T-helper 1 cell treated with Interleukin-12 subunit alpha and Interleukin-12 subunit beta and Interleukin-4 antibody, amounts not matched to agents 30 μg/mL and 1 μg/mL, for 36 hours (primary cell): ENCODE results near the gene VRTN.
"Not testable (repeated sequence)": the region's sequence is repeated elsewhere in the genome, so short reads cannot be mapped to it uniquely, and the experiment has no call there.

Source experiments
- H3K27ac Mint-ChIP-seq: one replicate; pipeline ENCODE4 v1.8.0; 2021; ENCODE audit warnings: mild to moderate bottlenecking, mixed read lengths
- H3K27me3 Mint-ChIP-seq: one replicate; pipeline ENCODE4 v1.8.0; 2021; ENCODE audit warnings: low read depth, mixed read lengths
- H3K36me3 Mint-ChIP-seq: one replicate; pipeline ENCODE4 v1.8.0; 2021; ENCODE audit warnings: low read depth, mixed read lengths
- H3K4me1 Mint-ChIP-seq: one replicate; pipeline ENCODE4 v1.8.0; 2021; ENCODE audit warnings: low read depth, mixed read lengths
- H3K4me3 Mint-ChIP-seq: one replicate; pipeline ENCODE4 v1.8.0; 2021; ENCODE audit warnings: mild to moderate bottlenecking, moderate library complexity, mixed read lengths
- H3K9me3 Mint-ChIP-seq: one replicate; pipeline ENCODE4 v1.8.0; 2021; ENCODE audit warnings: mixed read lengths

VRTN gene

DNA sequence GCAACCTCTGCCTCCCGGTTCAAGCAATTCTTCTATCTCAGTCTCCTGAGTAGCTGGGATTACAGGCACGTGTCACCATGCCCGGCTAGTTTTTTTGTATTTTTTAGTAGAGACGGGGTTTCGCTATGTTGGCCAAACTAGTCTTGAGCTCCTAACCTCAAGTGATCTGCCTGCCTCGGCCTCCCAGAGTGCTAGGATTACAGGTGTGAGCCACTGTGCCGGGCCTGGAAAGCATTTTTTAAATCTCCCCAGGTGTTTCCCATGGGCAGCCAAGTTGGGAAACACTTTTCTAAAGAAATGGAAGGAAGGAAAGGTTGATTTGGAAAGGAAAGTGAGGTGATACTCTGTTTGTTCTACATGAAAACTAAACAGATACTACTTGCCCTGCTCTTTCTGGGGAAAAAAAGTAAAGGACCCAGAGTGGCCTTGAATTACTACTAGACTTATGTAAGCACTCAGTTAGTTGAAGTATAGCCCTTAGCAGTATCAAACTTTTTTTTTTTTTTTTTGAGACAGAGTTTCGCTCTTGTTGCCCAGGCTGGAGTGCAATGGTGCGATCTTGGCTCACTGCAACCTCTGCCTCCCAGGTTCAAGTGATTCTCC lies 18.2 kb upstream of the VRTN start:
- H3K4me3 Mint-ChIP-seq, H3K36me3 Mint-ChIP-seq, H3K27me3 Mint-ChIP-seq, H3K27ac Mint-ChIP-seq, H3K9me3 Mint-ChIP-seq, H3K4me1 Mint-ChIP-seq: not testable (repeated sequence)

DNA sequence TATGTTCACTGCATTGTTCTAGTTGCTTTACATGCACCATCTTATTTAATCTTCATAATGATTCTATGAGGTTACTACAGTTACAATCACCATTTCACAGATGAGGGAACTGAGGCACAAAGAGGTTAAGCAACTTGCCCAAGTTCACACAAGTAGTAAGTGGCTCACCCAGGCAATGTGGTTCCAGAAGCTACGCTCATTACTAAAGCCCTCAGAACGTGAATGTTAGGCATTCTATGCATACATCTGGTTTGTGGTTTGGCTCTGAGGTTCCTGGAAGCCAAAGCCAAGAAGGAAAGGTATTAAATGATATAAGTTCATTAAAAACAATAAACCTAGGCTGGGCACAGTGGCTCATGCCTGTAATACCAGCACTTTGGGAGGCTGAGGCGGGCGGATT lies 14.4 kb upstream of the VRTN start:
- no peaks in the 10 kb centered on the region for H3K4me1 Mint-ChIP-seq
- peaks cover 13% of the 10 kb centered on the region for H3K27me3 Mint-ChIP-seq
- no peaks in the 10 kb centered on the region for H3K36me3 Mint-ChIP-seq
- H3K4me3 Mint-ChIP-seq = no peak overlapping the region
- no peak overlapping the region for H3K27ac Mint-ChIP-seq
- H3K9me3 Mint-ChIP-seq = no peaks in the 10 kb centered on the region

DNA sequence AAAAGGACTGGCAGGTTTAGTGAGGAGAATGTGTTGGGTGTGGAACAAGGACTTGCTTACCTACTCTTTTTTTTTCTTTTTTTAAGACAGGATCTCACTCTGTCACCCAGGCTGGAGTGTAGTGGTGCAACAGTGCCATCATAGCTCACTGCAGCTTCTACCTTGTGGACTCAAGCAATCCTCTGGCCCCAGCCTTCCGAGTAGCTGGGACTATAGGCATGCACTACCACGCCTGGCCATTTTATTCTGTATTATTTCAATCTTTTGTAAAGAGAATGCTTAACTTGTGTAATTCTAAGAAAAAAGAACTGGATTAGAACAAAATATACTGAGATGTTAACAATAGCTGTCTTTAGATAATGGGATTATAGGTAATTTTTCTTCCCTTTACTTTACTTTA lies 1.9 kb upstream of the VRTN start:
- peaks cover 6% of the 10 kb centered on the region for H3K27me3 Mint-ChIP-seq
- no peaks in the 10 kb centered on the region for H3K4me1 Mint-ChIP-seq
- no peak overlapping the region for H3K4me3 Mint-ChIP-seq
- no peaks in the 10 kb centered on the region for H3K36me3 Mint-ChIP-seq
- H3K9me3 Mint-ChIP-seq = no peaks in the 10 kb centered on the region
- H3K27ac Mint-ChIP-seq = no peak overlapping the region

DNA sequence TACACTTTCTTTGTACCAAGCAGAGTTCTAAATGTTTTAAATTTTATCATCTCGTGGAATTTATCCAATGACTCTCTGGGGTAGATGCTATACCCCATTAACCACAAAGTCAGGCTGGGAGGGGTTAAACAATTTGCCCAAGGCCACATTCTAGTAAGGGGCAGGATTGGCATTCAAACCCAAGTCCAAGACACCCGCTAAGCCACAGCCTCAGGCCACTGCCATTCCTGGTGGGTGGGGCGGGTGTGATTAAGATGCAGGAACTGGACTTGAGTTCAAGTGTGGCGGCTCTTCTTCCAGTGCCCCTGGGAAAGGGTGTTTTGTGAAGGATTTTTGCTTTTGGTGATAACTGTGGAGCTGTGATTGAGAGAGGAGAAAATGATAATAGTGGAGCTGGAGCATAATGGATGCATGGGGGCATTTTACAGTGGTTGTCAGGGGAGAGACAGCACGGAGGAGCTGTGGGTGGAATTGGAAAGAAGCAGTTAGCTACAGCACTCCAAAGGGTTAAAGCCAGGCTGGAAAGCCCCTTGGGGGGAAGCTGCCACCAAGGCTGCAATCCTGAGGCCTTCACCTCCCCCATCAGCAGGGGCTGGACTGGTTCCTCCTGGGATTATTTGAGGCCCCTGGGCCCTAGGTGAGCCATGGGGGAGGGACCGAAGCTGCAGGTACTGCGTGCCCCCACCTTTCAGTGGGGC lies 1.0 kb upstream of the VRTN start:
- Mint-ChIP-seq H3K27me3 (peaks cover 6% of the 10 kb centered on the region), H3K27ac (no peak overlapping the region), H3K4me1 (no peaks in the 10 kb centered on the region), H3K36me3 (no peaks in the 10 kb centered on the region), H3K4me3 (no peak overlapping the region), H3K9me3 (no peaks in the 10 kb centered on the region)

- Mint-ChIP-seq H3K36me3 (no peaks in the 10 kb centered on the region), H3K4me1 (no peaks in the 10 kb centered on the region)
Measured at GRCh38 chr14:74347795-74348100, 523 bp upstream of the VRTN start.

DNA sequence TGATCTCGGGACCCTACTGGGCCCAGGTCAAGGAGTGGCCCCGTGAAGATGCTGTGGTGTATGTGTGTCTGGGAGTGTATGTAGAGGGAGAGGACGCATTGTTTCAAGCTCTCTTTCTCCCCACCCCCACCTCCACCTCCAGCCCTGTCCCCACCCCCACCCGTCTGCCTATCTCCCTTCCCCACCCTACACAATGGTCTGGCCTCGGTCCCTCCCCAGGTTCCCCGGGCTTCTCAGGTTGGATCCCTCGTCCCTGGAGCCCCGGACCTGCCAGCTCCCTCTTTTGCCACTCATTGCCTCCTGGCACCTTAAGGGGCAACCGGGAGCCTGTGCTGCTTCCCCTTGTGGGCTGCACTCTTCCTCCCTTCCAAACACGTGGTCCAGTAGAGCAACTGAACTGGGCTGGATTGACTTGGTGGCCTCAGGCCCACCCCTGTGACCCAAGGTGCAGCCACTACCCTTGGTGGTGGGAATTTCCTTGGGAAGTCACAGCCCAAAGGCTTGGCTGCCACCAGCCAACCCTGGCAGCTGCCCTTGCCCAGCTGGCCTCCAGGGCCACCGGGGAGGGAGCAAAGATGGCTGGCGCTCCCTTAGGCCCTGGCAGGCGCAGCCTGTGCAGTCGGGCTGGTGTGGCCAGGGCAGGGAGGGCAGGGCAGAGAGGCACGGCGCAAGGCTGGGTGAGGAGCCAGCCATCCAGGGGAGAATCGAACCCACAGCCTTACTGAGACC lies 628 bp downstream of the VRTN start:
- peaks cover 5% of the 10 kb centered on the region for H3K27me3 Mint-ChIP-seq
- no peak overlapping the region for H3K27ac Mint-ChIP-seq
- H3K9me3 Mint-ChIP-seq = no peaks in the 10 kb centered on the region
- H3K4me1 Mint-ChIP-seq = no peaks in the 10 kb centered on the region
- H3K36me3 Mint-ChIP-seq = no peaks in the 10 kb centered on the region
- H3K4me3 Mint-ChIP-seq = no peak overlapping the region

More at GRCh38 chr14:74347795-74348100, 523 bp upstream of the VRTN start:
- no peak overlapping the region for H3K4me3 Mint-ChIP-seq
- no peaks in the 10 kb centered on the region for H3K9me3 Mint-ChIP-seq
- H3K27ac Mint-ChIP-seq = no peak overlapping the region
- H3K27me3 Mint-ChIP-seq = peaks cover 10% of the 10 kb centered on the region

DNA sequence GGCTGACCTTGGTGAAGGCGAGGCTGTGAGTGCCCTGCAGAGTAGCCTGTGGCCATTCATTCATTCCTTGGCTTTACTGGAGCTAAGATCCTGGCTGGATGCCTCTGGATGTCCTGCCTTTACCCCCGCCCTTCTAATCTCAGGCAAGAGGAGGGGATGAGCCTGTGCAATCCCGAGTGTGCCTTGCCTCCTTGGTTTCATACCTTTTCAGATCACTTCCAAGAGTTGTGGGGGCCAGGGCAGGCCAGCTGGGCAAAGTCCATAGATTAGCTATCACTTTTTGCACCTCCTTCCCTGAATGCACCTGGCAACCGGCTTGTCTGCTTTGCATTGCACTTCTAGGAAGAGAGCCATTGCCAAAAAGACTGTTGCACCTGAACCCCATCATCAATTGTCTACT lies 1.5 kb downstream of the VRTN start:
- Mint-ChIP-seq H3K9me3 (no peaks in the 10 kb centered on the region), H3K27ac (no peak overlapping the region), H3K27me3 (peaks cover 5% of the 10 kb centered on the region), H3K4me3 (no peak overlapping the region), H3K36me3 (no peaks in the 10 kb centered on the region), H3K4me1 (no peaks in the 10 kb centered on the region)

GRCh38 chr14:74350211-74350927 lies 2.1 kb downstream of the VRTN start:
- H3K9me3 Mint-ChIP-seq = no peaks in the 10 kb centered on the region
- H3K27ac Mint-ChIP-seq = no peak overlapping the region
- H3K36me3 Mint-ChIP-seq = no peaks in the 10 kb centered on the region
- peaks cover 5% of the 10 kb centered on the region for H3K27me3 Mint-ChIP-seq
- no peaks in the 10 kb centered on the region for H3K4me1 Mint-ChIP-seq
- no peak overlapping the region for H3K4me3 Mint-ChIP-seq

DNA sequence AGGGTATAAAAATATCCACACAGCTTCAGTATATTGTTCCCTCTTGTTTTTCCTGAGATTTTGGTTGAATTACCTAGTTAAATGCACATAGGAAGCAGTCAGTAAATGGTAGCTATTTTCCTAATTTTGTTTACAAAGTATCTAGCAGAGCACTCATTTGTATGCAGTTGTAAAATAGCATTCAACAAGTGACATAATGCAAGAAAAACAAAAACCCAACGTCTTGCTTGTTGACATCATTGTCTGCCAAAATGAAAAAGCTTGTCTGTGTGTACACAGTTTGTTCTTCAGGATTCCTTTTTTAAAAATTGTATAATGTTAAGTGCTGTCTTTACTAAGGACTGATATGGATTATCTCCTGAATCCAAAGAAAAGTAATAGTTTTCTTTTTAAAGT lies 2.7 kb downstream of the VRTN start:
- H3K27me3 Mint-ChIP-seq = peaks cover 5% of the 10 kb centered on the region
- no peak overlapping the region for H3K4me3 Mint-ChIP-seq
- no peaks in the 10 kb centered on the region for H3K36me3 Mint-ChIP-seq
- no peak overlapping the region for H3K27ac Mint-ChIP-seq
- no peaks in the 10 kb centered on the region for H3K9me3 Mint-ChIP-seq
- H3K4me1 Mint-ChIP-seq = no peaks in the 10 kb centered on the region

DNA sequence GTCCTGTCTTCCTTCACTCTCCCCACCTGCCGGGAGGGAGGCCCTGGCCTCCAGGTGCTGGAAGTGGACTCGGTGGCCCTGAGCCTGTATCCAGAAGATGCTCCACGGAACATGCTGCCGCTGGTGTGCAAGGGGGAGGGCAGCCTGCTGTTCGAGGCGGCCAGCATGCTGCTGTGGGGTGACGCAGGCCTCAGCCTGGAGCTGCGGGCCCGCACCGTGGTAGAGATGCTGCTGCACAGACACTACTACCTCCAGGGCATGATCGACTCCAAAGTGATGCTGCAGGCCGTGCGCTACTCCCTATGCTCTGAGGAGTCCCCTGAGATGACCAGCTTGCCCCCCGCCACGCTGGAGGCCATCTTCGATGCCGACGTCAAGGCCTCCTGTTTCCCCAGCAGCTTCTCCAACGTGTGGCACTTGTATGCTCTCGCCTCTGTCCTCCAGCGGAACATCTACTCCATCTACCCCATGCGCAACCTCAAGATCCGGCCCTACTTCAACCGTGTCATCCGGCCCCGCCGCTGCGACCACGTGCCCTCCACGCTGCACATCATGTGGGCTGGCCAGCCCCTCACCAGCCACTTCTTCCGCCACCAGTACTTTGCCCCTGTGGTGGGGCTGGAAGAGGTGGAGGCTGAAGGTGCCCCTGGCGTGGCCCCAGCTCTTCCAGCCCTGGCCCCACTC lies 8.8 kb downstream of the VRTN start:
- no peaks in the 10 kb centered on the region for H3K4me1 Mint-ChIP-seq
- peaks cover 6% of the 10 kb centered on the region for H3K27me3 Mint-ChIP-seq
- H3K9me3 Mint-ChIP-seq = no peaks in the 10 kb centered on the region
- H3K36me3 Mint-ChIP-seq = no peaks in the 10 kb centered on the region
- no peak overlapping the region for H3K4me3 Mint-ChIP-seq
- H3K27ac Mint-ChIP-seq = no peak overlapping the region

GRCh38 chr14:74357585-74357984 lies 9.3 kb downstream of the VRTN start:
- Mint-ChIP-seq H3K27ac (no peak overlapping the region), H3K27me3 (peaks cover 6% of the 10 kb centered on the region), H3K36me3 (no peaks in the 10 kb centered on the region), H3K4me3 (no peak overlapping the region), H3K9me3 (no peaks in the 10 kb centered on the region), H3K4me1 (no peaks in the 10 kb centered on the region)

DNA sequence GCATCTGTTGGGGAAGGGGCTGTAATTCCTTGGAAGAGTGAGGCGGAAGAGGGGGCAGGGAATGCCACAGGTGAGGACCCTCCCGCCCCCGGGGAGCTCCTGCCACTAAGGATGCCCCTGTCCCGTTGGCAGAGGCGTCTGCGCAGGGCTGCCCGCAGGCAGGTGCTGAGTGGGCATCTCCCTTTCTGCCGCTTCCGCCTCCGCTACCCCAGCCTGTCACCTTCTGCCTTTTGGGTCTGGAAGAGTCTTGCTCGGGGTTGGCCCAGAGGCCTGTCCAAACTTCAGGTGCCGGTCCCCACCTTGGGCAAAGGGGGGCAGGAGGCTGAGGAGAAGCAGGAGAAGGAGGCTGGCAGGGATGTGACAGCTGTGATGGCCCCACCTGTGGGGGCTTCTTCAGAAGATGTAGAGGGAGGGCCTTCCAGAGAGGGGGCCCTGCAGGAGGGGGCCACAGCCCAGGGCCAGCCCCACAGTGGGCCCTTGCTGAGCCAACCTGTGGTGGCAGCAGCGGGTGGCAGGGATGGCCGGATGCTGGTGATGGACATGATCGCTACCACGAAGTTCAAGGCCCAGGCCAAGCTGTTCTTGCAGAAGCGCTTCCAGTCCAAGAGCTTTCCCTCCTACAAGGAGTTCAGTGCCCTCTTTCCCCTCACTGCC lies 10.0 kb downstream of the VRTN start:
- no peaks in the 10 kb centered on the region for H3K9me3 Mint-ChIP-seq
- H3K27ac Mint-ChIP-seq = no peak overlapping the region
- H3K27me3 Mint-ChIP-seq = peaks cover 3% of the 10 kb centered on the region
- no peaks in the 10 kb centered on the region for H3K4me1 Mint-ChIP-seq
- H3K36me3 Mint-ChIP-seq = no peaks in the 10 kb centered on the region
- H3K4me3 Mint-ChIP-seq = no peak overlapping the region

DNA sequence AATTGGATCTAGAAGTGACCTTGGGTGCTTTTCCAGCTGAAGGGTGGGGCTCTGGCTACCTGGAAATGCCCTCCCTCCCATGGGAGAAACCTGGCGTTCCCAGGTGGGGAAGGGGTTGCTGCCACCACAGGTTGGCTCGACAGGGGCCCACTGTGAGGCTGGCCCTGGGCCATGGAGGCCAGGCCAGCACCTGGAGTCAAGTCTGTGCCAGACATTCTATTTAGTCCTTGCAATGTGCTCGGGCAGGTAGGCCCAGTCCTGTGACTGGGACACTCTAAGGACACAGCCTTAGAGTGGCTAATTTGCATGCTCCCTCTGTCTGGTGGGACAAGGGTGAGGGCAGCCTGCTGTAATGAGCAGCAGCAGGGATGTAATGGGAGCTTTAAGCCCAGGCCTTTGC lies 11.9 kb downstream of the VRTN start:
- H3K4me3 Mint-ChIP-seq = no peak overlapping the region
- H3K4me1 Mint-ChIP-seq = no peaks in the 10 kb centered on the region
- H3K27ac Mint-ChIP-seq = no peak overlapping the region
- H3K27me3 Mint-ChIP-seq = peaks cover 14% of the 10 kb centered on the region
- no peaks in the 10 kb centered on the region for H3K9me3 Mint-ChIP-seq
- H3K36me3 Mint-ChIP-seq = no peaks in the 10 kb centered on the region

DNA sequence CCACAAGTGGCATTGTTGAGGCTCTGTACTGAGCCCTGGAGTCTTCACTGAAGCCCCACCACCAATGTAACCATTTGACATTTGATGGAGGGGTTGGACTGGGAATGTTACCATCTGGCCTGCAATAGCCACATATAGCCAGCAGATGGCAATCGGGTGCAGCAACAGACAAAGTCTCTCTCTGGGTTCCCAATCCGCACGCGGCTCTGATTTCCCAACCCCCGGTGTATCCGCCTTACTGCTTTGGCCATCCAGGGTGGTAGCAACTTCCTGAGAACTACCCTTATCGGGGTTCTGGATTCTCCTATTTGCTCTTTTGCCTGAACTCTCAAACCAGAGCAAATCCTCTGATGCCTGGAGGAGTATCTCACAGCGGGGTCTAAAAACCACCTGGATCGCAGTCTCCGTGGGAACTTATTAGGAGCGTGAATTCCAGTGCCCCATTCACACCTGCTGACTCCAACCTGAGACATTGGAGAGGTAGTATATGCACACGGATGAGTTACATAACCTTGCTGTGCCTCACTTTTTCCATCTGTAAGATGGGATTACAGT lies 14.2 kb downstream of the VRTN start:
- peaks cover 14% of the 10 kb centered on the region for H3K27me3 Mint-ChIP-seq
- H3K4me3 Mint-ChIP-seq = no peak overlapping the region
- H3K27ac Mint-ChIP-seq = no peak overlapping the region
- H3K4me1 Mint-ChIP-seq = no peaks in the 10 kb centered on the region
- no peaks in the 10 kb centered on the region for H3K9me3 Mint-ChIP-seq
- H3K36me3 Mint-ChIP-seq = no peaks in the 10 kb centered on the region
